DMS153 treated with DMSO at 0.1 percent for 48 hours (cell line): Measurements from ENCODE around the gene SHMT1.
A peak's percentile ranks its signal among the peaks of the same experiment; 100 is the strongest.
"Not testable (repeated sequence)": the region's sequence is repeated elsewhere in the genome, so short reads cannot be mapped to it uniquely, and the experiment has no call there.

Source experiments
- DNase-seq: peaks from one replicate; lab custom pipeline; 2025; ENCODE audit not compliant: unreplicated experiment; lab: John Stamatoyannopoulos, UW

The SHMT1 gene

GRCh38 chr17:18326572-18326971 lies 36.8 kb downstream of the SHMT1 start:
- no peak for DNase-seq

- DNase-seq = no peak
Measured at GRCh38 chr17:18326039-18326438, 37.3 kb downstream of the SHMT1 start.

- no peak for DNase-seq
Measured at GRCh38 chr17:18324140-18325050, 39.0 kb downstream of the SHMT1 start.

GRCh38 chr17:18323507-18324139 lies 39.7 kb downstream of the SHMT1 start:
- no peak for DNase-seq

- no peak for DNase-seq
Measured at GRCh38 chr17:18323007-18323406, 40.3 kb downstream of the SHMT1 start.

GRCh38 chr17:18322522-18322921 lies 40.8 kb downstream of the SHMT1 start:
- DNase-seq = no peak

- no peak for DNase-seq
Measured at GRCh38 chr17:18321309-18321708, 42.0 kb downstream of the SHMT1 start.

GRCh38 chr17:18320301-18320700 lies 43.0 kb downstream of the SHMT1 start:
- no peak for DNase-seq

- DNase-seq = peak; percentile 0
Measured at GRCh38 chr17:18319604-18320256, 43.6 kb downstream of the SHMT1 start.

GRCh38 chr17:18318771-18319450 lies 44.4 kb downstream of the SHMT1 start:
- no peak for DNase-seq

- no peak for DNase-seq
Measured at GRCh38 chr17:18318117-18318516, 45.2 kb downstream of the SHMT1 start.

- DNase-seq = no peak
Measured at GRCh38 chr17:18315961-18316360, 47.4 kb downstream of the SHMT1 start.

- DNase-seq = no peak
Measured at GRCh38 chr17:18315562-18315922, 47.8 kb downstream of the SHMT1 start.

- DNase-seq = peak; percentile 52
Measured at GRCh38 chr17:18314731-18315561, 48.4 kb downstream of the SHMT1 start, which contains the start of the genes SMCR8 and TOP3A. Gene SMCR8, plus strand, starts transcription at chr17:18315293. Its CDS starts 497 bp downstream, at chr17:18315790. Gene TOP3A, minus strand, starts transcription at chr17:18314994. Its CDS starts 216 bp downstream, at chr17:18314778.

GRCh38 chr17:18314059-18314730 lies 49.2 kb downstream of the SHMT1 start:
- no peak for DNase-seq

GRCh38 chr17:18309202-18309601 lies 54.1 kb downstream of the SHMT1 start:
- DNase-seq = no peak

GRCh38 chr17:18303206-18303605 lies 60.1 kb downstream of the SHMT1 start:
- DNase-seq = not testable (repeated sequence)

GRCh38 chr17:18300725-18301480 lies 62.4 kb downstream of the SHMT1 start:
- DNase-seq = no peak

- not testable (repeated sequence) for DNase-seq
Measured at GRCh38 chr17:18298061-18298460, 65.3 kb downstream of the SHMT1 start.
